HepG2 (cell line): ENCODE data around the gene LMAN2L. TPM values are rescaled to one million over a fixed set of nuclear protein-coding genes. Genes with fewer than 3 reads are reported as not detected.

Source experiments
- NPAS2 ChIP-seq: sonication (generic); formaldehyde crosslinking; IDR thresholded peaks from 2 replicates; pipeline ENCODE4 v1.8.0; 2022; ENCODE audit warnings: mild to moderate bottlenecking, missing genetic modification reagents, borderline replicate concordance
- PAF1 ChIP-seq: IDR thresholded peaks from 2 replicates; pipeline ENCODE4 v1.6.1; 2016; ENCODE audit warnings: missing genetic modification reagents, missing compliant biosample characterization
- PHF20 ChIP-seq: sonication (generic); formaldehyde crosslinking; IDR thresholded peaks from 2 replicates; pipeline ENCODE4 v1.5.0; 2020; ENCODE audit warnings: mild to moderate bottlenecking, missing genetic modification reagents
- SRF ChIP-seq: IDR thresholded peaks from 2 replicates; pipeline ENCODE4 v1.6.1; 2011; ENCODE audit warnings: mild to moderate bottlenecking, low read depth, low read length, moderate library complexity
- TOE1 ChIP-seq: sonication (generic); formaldehyde crosslinking; IDR thresholded peaks from 2 replicates; pipeline ENCODE4 v1.4.0; 2020; ENCODE audit warnings: mild to moderate bottlenecking, missing genetic modification reagents
- ZMYM3 ChIP-seq: sonication (generic); formaldehyde crosslinking; IDR thresholded peaks from 2 replicates; pipeline ENCODE4 v1.5.1; 2020; ENCODE audit warnings: mild to moderate bottlenecking, missing genetic modification reagents
- ZNF17 ChIP-seq: sonication (generic); formaldehyde crosslinking; IDR thresholded peaks from 2 replicates; pipeline ENCODE4 v1.5.0; 2020; ENCODE audit warnings: mild to moderate bottlenecking, missing genetic modification reagents
- ZNF546 ChIP-seq: sonication (generic); formaldehyde crosslinking; conservative IDR thresholded peaks from 2 replicates; pipeline ENCODE4 v1.8.1; 2023; ENCODE audit warnings: mild to moderate bottlenecking, missing genetic modification reagents
- ZNF567 ChIP-seq: sonication (generic); formaldehyde crosslinking; IDR thresholded peaks from 2 replicates; pipeline ENCODE4 v1.8.1; 2023; ENCODE audit warnings: mild to moderate bottlenecking, missing genetic modification reagents, borderline replicate concordance
- polyA plus RNA-seq, 8 experiments: library from polyadenylated mRNA; depleted of rRNA in 3 of 8; stranded (reverse) in 7 of 8; unstranded in 1 of 8; fragments of >200 nt; fragmentation: Illumina TruSeq in 4 of 8; extraction: Trizol in 4 of 8; gene quantifications; 2 replicates each; pipeline versions ENCODE4 v1.2.1 to v1.2.3, GENCODE V29; 2011 to 2016; ENCODE audit warnings: low read depth in 4 of 8, missing spikeins in 1 of 8, mixed read lengths in 1 of 8; ENCODE audit not compliant: insufficient read depth in 1 of 8
- total RNA-seq, 5 experiments: library from RNA; depleted of rRNA; stranded (reverse); fragments of >200 nt; fragmentation: Illumina TruSeq; extraction: Trizol; gene quantifications; 2 replicates each; pipeline ENCODE4 v1.2.3, GENCODE V29; 2016; ENCODE audit warnings: low read depth in 1 of 5
- TF ChIP-seq, protein P1 (sequence below): sonication (generic); formaldehyde crosslinking; IDR thresholded peaks from 2 replicates; pipeline ENCODE4 v1.4.0; 2020; ENCODE audit warnings: mild to moderate bottlenecking, missing genetic modification reagents
- TF ChIP-seq, protein P2 (sequence below): sonication (generic); formaldehyde crosslinking; IDR thresholded peaks from 2 replicates; pipeline ENCODE4 v1.5.0; 2020; ENCODE audit warnings: mild to moderate bottlenecking, low read depth, missing genetic modification reagents, borderline replicate concordance
- TF ChIP-seq, protein P3 (sequence below): sonication (generic); formaldehyde crosslinking; IDR thresholded peaks from 2 replicates; pipeline ENCODE4 v1.8.0; 2022; ENCODE audit warnings: mild to moderate bottlenecking, missing genetic modification reagents, borderline replicate concordance
- TF ChIP-seq, protein P4 (sequence below): sonication (generic); formaldehyde crosslinking; IDR thresholded peaks from 2 replicates; pipeline ENCODE4 v1.5.0; 2020; ENCODE audit warnings: mild to moderate bottlenecking, missing genetic modification reagents
- TF ChIP-seq, protein P5 (sequence below): sonication (generic); formaldehyde crosslinking; IDR thresholded peaks from 2 replicates; pipeline ENCODE4 v1.4.0; 2020; ENCODE audit warnings: mild to moderate bottlenecking, missing genetic modification reagents
- TF ChIP-seq, protein P6 (sequence below): sonication (generic); formaldehyde crosslinking; IDR thresholded peaks from 2 replicates; pipeline ENCODE4 v1.4.0; 2020; ENCODE audit warnings: missing genetic modification reagents
- TF ChIP-seq, protein P7 (sequence below): sonication (generic); formaldehyde crosslinking; conservative IDR thresholded peaks from 2 replicates; pipeline ENCODE4 v1.8.0; 2022; ENCODE audit warnings: mild to moderate bottlenecking, moderate library complexity, missing genetic modification reagents
- TF ChIP-seq, protein P8 (sequence below): IDR thresholded peaks from 2 replicates; pipeline ENCODE4 v1.6.1; 2018; ENCODE audit warnings: missing genetic modification reagents

LMAN2L gene
- total and polyA plus RNA-seq, 2 of the 13 experiments (the other 11 are each of a cell fraction or from before 2014, with no cell fraction given): 39.1 to 57.9 TPM

DNA sequence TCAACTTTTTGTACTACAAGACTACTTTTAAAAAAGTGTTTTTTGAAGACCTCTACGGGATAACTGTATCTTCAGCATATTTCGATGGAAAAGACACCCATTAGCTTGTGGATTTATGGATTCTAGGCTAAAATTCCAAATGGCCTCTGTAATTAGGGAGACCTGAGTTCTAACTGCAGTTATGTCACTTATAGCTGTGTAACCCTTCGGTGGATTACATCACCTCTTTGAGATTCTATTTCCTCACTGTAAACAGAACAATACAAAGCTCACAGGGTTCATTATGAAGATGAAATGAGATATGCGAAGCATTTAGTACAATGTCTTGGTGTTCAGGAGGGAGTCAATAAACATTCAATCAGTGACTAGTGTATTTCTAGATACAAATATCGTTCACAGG is 24.2 kb downstream of the LMAN2L start (continued):
- TF ChIP-seq, protein P1, sequence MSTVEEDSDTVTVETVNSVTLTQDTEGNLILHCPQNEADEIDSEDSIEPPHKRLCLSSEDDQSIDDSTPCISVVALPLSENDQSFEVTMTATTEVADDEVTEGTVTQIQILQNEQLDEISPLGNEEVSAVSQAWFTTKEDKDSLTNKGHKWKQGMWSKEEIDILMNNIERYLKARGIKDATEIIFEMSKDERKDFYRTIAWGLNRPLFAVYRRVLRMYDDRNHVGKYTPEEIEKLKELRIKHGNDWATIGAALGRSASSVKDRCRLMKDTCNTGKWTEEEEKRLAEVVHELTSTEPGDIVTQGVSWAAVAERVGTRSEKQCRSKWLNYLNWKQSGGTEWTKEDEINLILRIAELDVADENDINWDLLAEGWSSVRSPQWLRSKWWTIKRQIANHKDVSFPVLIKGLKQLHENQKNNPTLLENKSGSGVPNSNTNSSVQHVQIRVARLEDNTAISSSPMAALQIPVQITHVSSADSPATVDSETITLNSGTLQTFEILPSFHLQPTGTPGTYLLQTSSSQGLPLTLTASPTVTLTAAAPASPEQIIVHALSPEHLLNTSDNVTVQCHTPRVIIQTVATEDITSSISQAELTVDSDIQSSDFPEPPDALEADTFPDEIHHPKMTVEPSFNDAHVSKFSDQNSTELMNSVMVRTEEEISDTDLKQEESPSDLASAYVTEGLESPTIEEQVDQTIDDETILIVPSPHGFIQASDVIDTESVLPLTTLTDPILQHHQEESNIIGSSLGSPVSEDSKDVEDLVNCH (CRISPR knock-in tag): no peak
- TF ChIP-seq ZNF567 (no peak), NPAS2 (CRISPR knock-in tag) (no peak), PHF20 (CRISPR knock-in tag) (no peak), TOE1 (CRISPR knock-in tag) (no peak), ZNF17 (CRISPR knock-in tag) (no peak), SRF (no peak), ZNF546 (no peak), ZMYM3 (CRISPR knock-in tag) (no peak), PAF1 (CRISPR knock-in tag) (no peak)
- TF ChIP-seq, protein P2, sequence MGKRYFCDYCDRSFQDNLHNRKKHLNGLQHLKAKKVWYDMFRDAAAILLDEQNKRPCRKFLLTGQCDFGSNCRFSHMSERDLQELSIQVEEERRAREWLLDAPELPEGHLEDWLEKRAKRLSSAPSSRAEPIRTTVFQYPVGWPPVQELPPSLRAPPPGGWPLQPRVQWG (CRISPR knock-in tag): no peak
- TF ChIP-seq, protein P3, sequence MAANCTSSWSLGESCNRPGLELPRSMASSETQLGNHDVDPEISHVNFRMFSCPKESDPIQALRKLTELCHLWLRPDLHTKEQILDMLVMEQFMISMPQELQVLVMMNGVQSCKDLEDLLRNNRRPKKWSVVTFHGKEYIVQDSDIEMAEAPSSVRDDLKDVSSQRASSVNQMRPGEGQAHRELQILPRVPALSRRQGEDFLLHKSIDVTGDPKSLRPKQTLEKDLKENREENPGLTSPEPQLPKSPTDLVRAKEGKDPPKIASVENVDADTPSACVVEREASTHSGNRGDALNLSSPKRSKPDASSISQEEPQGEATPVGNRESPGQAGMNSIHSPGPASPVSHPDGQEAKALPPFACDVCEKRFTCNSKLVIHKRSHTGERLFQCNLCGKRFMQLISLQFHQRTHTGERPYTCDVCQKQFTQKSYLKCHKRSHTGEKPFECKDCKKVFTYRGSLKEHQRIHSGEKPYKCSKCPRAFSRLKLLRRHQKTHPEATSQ (CRISPR knock-in tag): no peak
- TF ChIP-seq, protein P4, sequence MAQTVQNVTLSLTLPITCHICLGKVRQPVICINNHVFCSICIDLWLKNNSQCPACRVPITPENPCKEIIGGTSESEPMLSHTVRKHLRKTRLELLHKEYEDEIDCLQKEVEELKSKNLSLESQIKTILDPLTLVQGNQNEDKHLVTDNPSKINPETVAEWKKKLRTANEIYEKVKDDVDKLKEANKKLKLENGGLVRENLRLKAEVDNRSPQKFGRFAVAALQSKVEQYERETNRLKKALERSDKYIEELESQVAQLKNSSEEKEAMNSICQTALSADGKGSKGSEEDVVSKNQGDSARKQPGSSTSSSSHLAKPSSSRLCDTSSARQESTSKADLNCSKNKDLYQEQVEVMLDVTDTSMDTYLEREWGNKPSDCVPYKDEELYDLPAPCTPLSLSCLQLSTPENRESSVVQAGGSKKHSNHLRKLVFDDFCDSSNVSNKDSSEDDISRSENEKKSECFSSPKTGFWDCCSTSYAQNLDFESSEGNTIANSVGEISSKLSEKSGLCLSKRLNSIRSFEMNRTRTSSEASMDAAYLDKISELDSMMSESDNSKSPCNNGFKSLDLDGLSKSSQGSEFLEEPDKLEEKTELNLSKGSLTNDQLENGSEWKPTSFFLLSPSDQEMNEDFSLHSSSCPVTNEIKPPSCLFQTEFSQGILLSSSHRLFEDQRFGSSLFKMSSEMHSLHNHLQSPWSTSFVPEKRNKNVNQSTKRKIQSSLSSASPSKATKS (CRISPR knock-in tag): no peak
- TF ChIP-seq, protein P5, sequence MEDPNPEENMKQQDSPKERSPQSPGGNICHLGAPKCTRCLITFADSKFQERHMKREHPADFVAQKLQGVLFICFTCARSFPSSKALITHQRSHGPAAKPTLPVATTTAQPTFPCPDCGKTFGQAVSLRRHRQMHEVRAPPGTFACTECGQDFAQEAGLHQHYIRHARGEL (CRISPR knock-in tag): no peak
- TF ChIP-seq, protein P6, sequence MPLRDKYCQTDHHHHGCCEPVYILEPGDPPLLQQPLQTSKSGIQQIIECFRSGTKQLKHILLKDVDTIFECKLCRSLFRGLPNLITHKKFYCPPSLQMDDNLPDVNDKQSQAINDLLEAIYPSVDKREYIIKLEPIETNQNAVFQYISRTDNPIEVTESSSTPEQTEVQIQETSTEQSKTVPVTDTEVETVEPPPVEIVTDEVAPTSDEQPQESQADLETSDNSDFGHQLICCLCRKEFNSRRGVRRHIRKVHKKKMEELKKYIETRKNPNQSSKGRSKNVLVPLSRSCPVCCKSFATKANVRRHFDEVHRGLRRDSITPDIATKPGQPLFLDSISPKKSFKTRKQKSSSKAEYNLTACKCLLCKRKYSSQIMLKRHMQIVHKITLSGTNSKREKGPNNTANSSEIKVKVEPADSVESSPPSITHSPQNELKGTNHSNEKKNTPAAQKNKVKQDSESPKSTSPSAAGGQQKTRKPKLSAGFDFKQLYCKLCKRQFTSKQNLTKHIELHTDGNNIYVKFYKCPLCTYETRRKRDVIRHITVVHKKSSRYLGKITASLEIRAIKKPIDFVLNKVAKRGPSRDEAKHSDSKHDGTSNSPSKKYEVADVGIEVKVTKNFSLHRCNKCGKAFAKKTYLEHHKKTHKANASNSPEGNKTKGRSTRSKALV (CRISPR knock-in tag): no peak
- TF ChIP-seq, protein P7, sequence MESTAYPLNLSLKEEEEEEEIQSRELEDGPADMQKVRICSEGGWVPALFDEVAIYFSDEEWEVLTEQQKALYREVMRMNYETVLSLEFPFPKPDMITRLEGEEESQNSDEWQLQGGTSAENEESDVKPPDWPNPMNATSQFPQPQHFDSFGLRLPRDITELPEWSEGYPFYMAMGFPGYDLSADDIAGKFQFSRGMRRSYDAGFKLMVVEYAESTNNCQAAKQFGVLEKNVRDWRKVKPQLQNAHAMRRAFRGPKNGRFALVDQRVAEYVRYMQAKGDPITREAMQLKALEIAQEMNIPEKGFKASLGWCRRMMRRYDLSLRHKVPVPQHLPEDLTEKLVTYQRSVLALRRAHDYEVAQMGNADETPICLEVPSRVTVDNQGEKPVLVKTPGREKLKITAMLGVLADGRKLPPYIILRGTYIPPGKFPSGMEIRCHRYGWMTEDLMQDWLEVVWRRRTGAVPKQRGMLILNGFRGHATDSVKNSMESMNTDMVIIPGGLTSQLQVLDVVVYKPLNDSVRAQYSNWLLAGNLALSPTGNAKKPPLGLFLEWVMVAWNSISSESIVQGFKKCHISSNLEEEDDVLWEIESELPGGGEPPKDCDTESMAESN: no peak
- TF ChIP-seq, protein P8, sequence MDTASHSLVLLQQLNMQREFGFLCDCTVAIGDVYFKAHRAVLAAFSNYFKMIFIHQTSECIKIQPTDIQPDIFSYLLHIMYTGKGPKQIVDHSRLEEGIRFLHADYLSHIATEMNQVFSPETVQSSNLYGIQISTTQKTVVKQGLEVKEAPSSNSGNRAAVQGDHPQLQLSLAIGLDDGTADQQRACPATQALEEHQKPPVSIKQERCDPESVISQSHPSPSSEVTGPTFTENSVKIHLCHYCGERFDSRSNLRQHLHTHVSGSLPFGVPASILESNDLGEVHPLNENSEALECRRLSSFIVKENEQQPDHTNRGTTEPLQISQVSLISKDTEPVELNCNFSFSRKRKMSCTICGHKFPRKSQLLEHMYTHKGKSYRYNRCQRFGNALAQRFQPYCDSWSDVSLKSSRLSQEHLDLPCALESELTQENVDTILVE (CRISPR knock-in tag): peak; percentile 56; the same call in 1 of the 2 replicates
